HG03039 (cell line): ENCODE data around the gene USHBP1.

Source experiments
- ATAC-seq: cut with Tn5 transposase; IDR thresholded peaks from one replicate; pipeline ENCODE4 v1.9.1; 2021; ENCODE audit warnings: mild to moderate bottlenecking, moderate library complexity; ENCODE audit not compliant: unreplicated experiment

USHBP1 gene

GRCh38 chr19:17266589-17266974 lies 2.0 kb upstream of the USHBP1 start:
- ATAC-seq = no peak

- ATAC-seq = no peak
Observed at GRCh38 chr19:17266026-17266425, 1.5 kb upstream of the USHBP1 start.

GRCh38 chr19:17263712-17264640 lies 569 bp downstream of the USHBP1 start:
- no peak for ATAC-seq

GRCh38 chr19:17262557-17262956 lies 2.0 kb downstream of the USHBP1 start:
- no peak for ATAC-seq

- peak; percentile 73 for ATAC-seq
Observed at GRCh38 chr19:17260842-17261325, 3.7 kb downstream of the USHBP1 start.

- no peak for ATAC-seq
Observed at GRCh38 chr19:17259934-17260333, 4.6 kb downstream of the USHBP1 start.

GRCh38 chr19:17259118-17259780 lies 5.3 kb downstream of the USHBP1 start:
- ATAC-seq = no peak

- ATAC-seq = no peak
Observed at GRCh38 chr19:17256130-17256529, 8.4 kb downstream of the USHBP1 start.

- no peak for ATAC-seq
Observed at GRCh38 chr19:17255150-17255621, 9.4 kb downstream of the USHBP1 start.

GRCh38 chr19:17254636-17255035 lies 9.9 kb downstream of the USHBP1 start:
- ATAC-seq = no peak

- no peak for ATAC-seq
Observed at GRCh38 chr19:17249887-17250548, 14.5 kb downstream of the USHBP1 start.

GRCh38 chr19:17248011-17248776 lies 16.4 kb downstream of the USHBP1 start:
- no peak for ATAC-seq

GRCh38 chr19:17246681-17247425 lies 17.7 kb downstream of the USHBP1 start:
- ATAC-seq = no peak

GRCh38 chr19:17245535-17245984 lies 19.0 kb downstream of the USHBP1 start, which contains the start of gene NR2F6:
TSS of gene NR2F6 (minus strand) at chr19:17245919. CDS start at chr19:17245220, 699 bp downstream.
- no peak for ATAC-seq

GRCh38 chr19:17244618-17245534 lies 19.7 kb downstream of the USHBP1 start:
- ATAC-seq = peak; percentile 3

GRCh38 chr19:17243830-17244617 lies 20.5 kb downstream of the USHBP1 start:
- no peak for ATAC-seq

GRCh38 chr19:17243211-17243829 lies 21.2 kb downstream of the USHBP1 start:
- ATAC-seq = no peak
